HUDEP-2 (cell line): ENCODE measurements around the gene NCKAP5.

Source experiments
- DNase-seq, 76 experiments: peaks; one replicate each; lab custom pipeline; 2025; ENCODE audit not compliant: unreplicated experiment in 76 of 76; lab: John Stamatoyannopoulos, UW

NCKAP5 gene

DNA sequence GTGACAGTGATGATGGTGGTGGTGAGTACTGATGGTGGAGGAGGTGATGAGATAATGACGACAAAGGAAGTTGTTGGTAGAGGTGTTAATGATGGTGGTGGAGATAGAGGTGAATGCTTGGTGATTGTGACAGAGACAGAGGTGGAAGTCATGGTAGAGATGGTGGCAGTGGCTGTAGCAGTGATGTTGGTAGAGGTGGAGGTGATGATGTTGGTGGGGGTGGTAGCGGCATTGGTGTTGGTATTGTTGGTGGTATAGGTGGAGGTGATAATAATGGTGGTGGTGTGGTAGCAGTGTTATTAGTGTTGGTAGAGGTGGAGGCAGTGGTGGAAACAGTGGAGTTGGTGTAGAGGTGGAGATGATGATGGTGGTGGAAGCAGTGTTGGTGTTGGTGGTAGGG, 934.6 kb downstream of the NCKAP5 start:
- no peak for DNase-seq

DNA sequence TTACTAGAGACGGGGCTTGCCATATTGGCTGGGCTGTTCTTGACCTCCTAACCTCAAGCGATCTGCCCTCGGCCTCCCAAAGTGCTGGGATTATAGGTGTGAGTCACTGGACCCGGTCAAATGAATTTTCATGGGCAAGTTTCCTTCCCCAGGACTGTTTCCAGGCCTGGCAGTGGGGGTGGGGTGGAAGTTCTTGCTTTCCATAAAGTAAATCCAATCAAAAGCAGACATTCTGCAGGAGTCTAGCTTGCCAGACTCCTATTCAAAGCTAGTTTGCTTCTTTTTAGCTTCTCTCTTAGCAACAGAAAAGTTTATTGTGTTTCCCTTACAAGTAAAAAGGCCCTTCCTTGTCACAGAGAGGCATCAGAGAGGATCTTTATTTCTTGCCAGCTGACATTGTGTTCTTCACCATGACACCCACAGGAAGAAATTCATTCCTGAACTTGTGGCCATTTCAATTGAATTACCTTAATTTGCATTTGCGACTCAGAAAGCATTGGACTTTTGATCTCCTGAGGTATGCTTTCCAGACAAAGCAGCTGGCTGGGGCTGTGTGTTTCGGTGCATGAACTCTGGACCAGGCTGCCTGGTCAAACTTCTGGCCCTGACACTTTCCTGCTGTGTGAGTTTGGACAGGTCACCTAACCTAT, 936.1 kb downstream of the NCKAP5 start:
- DNase-seq: no peak

- no peak for DNase-seq
Observed at GRCh38 chr2:132627536-132627935, 940.7 kb downstream of the NCKAP5 start.

DNA sequence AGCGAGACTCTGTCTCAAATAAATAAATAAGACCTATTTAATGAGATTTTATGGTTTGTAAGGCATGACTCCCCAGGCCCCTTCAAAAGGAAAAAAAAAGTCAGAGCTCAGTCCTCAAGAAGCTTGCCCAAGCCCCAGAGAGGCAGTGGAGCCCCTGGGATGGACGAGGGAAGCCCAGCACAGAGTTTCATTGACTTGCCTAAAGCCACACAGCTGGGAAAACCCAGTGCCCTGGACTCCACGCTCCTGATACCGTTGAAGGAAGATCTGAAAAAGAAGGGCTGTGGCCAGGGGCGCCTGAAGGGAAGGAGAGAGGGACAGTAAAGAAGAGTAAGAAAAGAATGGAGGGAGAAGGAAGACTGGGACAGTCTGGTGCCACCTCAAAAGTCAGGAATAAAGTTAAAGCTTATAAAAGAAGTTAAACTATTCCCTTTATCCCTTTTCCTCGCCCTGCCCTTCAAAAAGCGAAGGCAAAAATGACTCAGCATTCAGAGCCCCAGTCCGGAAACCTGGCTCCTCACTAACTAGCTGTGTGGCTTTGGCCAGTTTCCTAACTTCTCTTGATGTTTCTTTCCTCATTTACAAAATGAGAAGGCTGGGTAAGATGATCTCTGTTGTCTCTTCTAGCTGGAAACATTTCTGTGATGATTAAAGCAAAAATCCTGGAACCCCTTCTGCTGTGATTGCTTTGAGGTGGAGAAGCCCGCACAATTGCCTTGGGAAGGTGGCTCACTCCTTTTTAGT, 945.0 kb downstream of the NCKAP5 start:
- DNase-seq: no peak
